ENCODE results near the gene TMEM208. TPM values are rescaled to one million over a fixed set of nuclear protein-coding genes. Genes with fewer than 3 reads are reported as not detected.

The TMEM208 gene
- total RNA-seq, 4 donors from 2014 or later: 23.9 to 40.3 (median 33.3) TPM

DNA sequence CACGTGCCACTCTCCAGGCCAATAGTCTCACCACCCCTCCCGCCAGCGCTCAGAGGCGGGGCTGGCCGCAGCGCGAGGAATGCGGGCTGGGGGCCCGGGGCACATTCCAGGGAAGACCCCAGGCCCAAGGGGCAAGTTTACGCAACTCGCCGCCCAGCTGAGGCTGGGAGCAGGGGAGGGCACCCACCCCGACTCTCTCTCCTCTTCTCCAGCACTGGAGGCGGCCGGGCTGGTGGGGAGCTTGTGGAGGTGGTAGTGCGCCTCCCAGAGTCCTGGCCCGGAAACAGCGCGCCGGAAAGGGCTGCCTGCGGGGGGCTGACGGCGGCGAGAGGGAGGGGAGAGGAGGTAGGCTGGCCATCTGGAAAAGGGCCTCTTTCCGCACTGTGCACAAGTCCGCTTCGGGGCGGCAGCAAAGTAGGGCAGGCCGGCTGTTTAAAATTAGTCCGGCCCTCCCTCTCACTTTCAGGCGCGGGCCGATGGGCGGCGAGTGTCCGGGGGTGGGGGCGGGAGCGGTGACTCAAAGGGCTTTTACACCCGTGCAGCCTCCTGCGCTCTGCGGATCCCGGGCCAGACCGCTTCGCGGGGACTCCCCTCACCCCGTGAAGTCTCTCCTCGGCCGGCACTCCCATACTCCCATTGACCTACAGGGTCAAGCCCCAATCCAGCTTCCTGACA is 19.3 kb downstream of the TMEM208 start:
- peak overlapping the region; percentile 85 to 90 (median 88) for H3K27ac ChIP-seq
- H3K9me3 ChIP-seq: no peaks in the 10 kb centered on the region
- no peaks in the 10 kb centered on the region for H3K36me3 ChIP-seq
- H3K4me3 ChIP-seq: peak overlapping the region; percentile 47 to 72 (median 66)
- H3K4me1 ChIP-seq: peaks cover 6 to 67% (median 38%) of the 10 kb centered on the region in 4 donors
- no peak for TF ChIP-seq POLR2A (IDR thresholded peaks at IDR 0.05)
- TF ChIP-seq, protein P1, sequence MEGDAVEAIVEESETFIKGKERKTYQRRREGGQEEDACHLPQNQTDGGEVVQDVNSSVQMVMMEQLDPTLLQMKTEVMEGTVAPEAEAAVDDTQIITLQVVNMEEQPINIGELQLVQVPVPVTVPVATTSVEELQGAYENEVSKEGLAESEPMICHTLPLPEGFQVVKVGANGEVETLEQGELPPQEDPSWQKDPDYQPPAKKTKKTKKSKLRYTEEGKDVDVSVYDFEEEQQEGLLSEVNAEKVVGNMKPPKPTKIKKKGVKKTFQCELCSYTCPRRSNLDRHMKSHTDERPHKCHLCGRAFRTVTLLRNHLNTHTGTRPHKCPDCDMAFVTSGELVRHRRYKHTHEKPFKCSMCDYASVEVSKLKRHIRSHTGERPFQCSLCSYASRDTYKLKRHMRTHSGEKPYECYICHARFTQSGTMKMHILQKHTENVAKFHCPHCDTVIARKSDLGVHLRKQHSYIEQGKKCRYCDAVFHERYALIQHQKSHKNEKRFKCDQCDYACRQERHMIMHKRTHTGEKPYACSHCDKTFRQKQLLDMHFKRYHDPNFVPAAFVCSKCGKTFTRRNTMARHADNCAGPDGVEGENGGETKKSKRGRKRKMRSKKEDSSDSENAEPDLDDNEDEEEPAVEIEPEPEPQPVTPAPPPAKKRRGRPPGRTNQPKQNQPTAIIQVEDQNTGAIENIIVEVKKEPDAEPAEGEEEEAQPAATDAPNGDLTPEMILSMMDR (IDR thresholded peaks at IDR 0.05): peak in 4 of 6 experiments; percentile 27 to 42 (median 34)
- H3K27me3 ChIP-seq: peaks cover 0 to 5% of the 10 kb centered on the region in 2 donors
- DNase-seq: peak; percentile 70 to 82 (median 80)

DNA sequence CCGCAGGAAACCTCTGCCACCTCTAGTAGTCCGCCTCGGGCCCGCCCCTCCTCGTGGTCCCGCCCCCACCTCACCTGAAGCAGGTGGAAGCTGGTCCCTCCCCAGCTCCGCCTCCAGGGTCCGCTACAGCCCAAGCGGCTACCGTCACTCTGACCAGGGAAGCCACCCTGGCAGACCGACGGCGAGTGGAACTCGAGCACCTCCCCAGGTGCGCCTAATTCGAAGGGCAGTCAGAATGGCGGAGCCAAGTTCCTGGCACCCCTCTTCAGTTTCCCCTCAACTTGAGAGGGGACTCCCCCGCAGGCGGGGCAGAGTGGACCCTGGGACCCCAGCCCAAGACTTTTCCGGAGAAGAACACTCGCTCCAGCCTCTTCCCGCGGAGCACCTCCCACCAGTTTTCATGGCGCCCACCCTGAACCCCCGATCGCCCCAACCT is 19.8 kb downstream of the TMEM208 start:
- Histone ChIP-seq H3K27me3 (peaks cover 0 to 5% of the 10 kb centered on the region in 2 donors), H3K4me3 (peak overlapping the region; percentile 47 to 72 (median 66)), H3K36me3 (no peaks in the 10 kb centered on the region), H3K9me3 (no peaks in the 10 kb centered on the region), H3K27ac (peak overlapping the region; percentile 85 to 90 (median 88)), H3K4me1 (peaks cover 5 to 61% (median 35%) of the 10 kb centered on the region in 4 donors)
- DNase-seq: peak; percentile 84 to 95 (median 94)
- TF ChIP-seq POLR2A (IDR thresholded peaks at IDR 0.05): peak in 1 of 2 donors; percentile 66
- TF ChIP-seq, protein P1 (IDR thresholded peaks at IDR 0.05): peak in 3 of 6 experiments; percentile 5 to 36 (median 23)

DNA sequence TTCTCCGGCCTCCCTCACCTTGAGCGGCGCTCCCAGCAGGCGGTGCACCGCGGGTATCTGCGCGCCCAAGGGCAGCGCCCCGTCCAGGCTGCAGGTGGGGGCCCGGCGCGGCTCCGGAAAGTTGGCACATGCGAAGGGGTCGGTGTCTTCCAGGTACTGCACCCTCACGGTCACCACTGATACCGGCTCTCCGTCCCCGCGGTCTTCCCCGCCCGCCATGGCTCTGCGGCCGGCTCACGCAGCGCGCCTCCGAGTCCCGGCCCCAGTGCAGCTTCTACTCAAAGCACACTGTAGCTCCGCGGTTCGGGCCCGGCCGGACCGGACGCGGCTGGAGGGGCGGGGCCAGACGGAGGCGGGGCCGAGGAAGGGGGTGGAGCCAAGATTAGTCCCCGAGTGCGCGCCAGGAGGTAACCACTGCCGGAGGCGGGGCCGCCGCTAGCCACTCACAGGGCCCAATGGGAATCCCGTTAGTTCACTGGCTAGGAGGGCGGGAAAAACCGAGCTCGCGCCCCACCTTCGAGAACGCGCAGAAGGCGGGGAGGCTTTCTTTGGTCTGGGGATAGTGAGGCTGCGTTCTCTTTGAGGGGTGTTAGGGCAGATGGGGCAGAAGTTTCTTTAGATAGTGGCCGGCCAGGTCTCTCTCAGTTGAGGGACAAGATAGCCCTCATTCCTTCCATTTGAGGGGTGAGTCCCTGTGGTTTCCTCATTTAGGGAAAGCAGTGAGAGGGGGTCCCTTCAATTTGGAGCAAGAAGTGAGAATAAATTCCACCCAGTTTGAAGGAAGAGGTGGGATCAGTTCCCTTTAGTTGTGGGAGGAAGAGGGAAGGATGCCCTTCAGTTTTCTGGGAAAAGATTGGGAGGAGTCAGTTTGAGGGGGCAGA is 20.5 kb downstream of the TMEM208 start, which contains the start of gene FHOD1:
FHOD1 (minus strand) TSS at position 290 of the 881 bp plus-strand sequence; CDS start at position 219, 71 bp downstream.
- H3K4me1 ChIP-seq: peaks cover 5 to 54% (median 35%) of the 10 kb centered on the region in 4 donors
- peak; percentile 98 to 100 (median 99) for DNase-seq
- H3K27ac ChIP-seq: peak within 1 kb of the TSS; percentile 85 to 90 (median 88)
- no peaks in the 10 kb centered on the region for H3K36me3 ChIP-seq
- peak within 1 kb of the TSS; percentile 47 to 72 (median 66) for H3K4me3 ChIP-seq
- TF ChIP-seq, protein P1 (IDR thresholded peaks at IDR 0.05): no peak
- peak; percentile 66 to 86 for TF ChIP-seq POLR2A (IDR thresholded peaks at IDR 0.05)
- H3K9me3 ChIP-seq: no peaks in the 10 kb centered on the region
- H3K27me3 ChIP-seq: peaks cover 0 to 5% of the 10 kb centered on the region in 2 donors

DNA sequence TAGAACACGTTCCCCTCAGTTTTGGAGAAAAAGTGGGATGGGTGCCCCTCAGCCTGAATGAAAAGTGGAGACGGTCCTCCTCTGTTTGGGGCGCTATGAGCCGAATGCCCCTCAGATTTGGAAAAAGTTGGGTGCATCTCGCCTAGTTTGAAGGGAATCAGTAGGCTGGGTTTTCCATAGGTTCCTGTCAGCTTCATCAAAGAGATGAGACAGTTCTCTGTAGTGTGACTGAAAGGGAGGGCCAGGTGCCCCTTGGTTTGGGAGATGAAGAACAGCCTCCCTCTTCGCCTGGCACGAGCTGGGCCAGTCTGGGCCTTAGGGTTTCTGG is 21.1 kb downstream of the TMEM208 start:
- peak overlapping the region in 1 of 4 donors; percentile 90 for H3K27ac ChIP-seq
- peaks cover 0 to 5% of the 10 kb centered on the region in 2 donors for H3K27me3 ChIP-seq
- H3K4me3 ChIP-seq: peak overlapping the region; percentile 46 to 72 (median 58)
- no peaks in the 10 kb centered on the region for H3K9me3 ChIP-seq
- no peaks in the 10 kb centered on the region for H3K36me3 ChIP-seq
- peaks cover 5 to 48% (median 35%) of the 10 kb centered on the region in 4 donors for H3K4me1 ChIP-seq
- no peak for DNase-seq
- no peak for TF ChIP-seq POLR2A (IDR thresholded peaks at IDR 0.05)
- TF ChIP-seq, protein P1 (IDR thresholded peaks at IDR 0.05): no peak

DNA sequence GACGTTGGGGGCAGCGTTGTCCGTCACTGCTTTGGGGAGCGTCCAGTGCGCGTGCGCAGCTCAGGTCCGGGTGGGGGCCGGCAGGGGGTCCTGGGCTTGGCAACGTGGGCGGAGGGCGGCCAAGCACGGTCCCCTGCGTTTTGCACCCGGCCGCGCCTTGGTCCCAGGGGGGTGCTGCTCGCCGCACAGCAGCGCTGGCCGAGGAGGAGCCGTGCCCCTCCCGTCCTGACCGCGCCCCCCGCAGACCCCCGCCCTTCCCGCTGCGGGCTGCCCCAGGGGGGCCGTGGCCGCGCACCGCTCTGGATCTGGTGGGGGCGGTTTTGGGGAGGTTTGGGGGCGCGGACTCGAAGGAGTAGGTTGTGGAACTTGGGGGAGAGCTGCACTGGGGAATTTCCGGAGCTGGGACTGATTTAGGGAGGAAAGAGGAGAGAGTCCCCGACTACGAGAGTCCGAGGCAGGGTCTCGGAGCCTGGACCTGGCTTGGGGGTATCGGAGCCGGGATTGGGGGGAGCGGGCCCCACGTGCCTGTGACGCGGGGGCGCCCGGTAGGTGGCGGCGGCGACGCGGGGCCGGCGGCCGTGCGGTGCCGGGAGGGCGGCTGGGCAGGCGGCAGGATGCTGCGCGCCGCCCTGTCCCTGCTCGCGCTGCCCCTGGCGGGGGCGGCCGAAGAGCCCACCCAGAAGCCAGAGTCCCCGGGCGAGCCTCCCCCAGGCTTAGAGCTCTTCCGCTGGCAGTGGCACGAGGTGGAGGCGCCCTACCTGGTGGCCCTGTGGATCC is 21.7 kb downstream of the TMEM208 start, which contains the start of gene SLC9A5:
SLC9A5 (plus strand) TSS at position 579 of the 777 bp plus-strand sequence; CDS start at position 615, 36 bp downstream.
- no peak for TF ChIP-seq POLR2A (IDR thresholded peaks at IDR 0.05)
- TF ChIP-seq, protein P1 (IDR thresholded peaks at IDR 0.05): peak in 3 of 6 experiments; percentile 9 to 23 (median 11)
- Histone ChIP-seq H3K27me3 (peaks cover 0 to 5% of the 10 kb centered on the region in 2 donors), H3K27ac (peak within 1 kb of the TSS in 1 of 4 donors; percentile 90), H3K36me3 (no peaks in the 10 kb centered on the region), H3K4me3 (peak within 1 kb of the TSS; percentile 46 to 72 (median 58)), H3K4me1 (peaks cover 5 to 43% (median 33%) of the 10 kb centered on the region in 4 donors), H3K9me3 (no peaks in the 10 kb centered on the region)
- peak in 1 of 3 donors; percentile 54 for DNase-seq

Data from Peyer's patch (tissue), 4 donors.